GM18511 (cell line): ENCODE results near the gene AK2.
A peak's percentile ranks its signal among the peaks of the same experiment; 100 is the strongest.
"Not testable (repeated sequence)": the region's sequence is repeated elsewhere in the genome, so short reads cannot be mapped to it uniquely, and the experiment has no call there.

Source experiments
- ATAC-seq: cut with Tn5 transposase; IDR thresholded peaks from one replicate; pipeline ENCODE4 v1.9.1; 2021; ENCODE audit warnings: mild to moderate bottlenecking, moderate library complexity; ENCODE audit not compliant: unreplicated experiment

The AK2 gene

DNA sequence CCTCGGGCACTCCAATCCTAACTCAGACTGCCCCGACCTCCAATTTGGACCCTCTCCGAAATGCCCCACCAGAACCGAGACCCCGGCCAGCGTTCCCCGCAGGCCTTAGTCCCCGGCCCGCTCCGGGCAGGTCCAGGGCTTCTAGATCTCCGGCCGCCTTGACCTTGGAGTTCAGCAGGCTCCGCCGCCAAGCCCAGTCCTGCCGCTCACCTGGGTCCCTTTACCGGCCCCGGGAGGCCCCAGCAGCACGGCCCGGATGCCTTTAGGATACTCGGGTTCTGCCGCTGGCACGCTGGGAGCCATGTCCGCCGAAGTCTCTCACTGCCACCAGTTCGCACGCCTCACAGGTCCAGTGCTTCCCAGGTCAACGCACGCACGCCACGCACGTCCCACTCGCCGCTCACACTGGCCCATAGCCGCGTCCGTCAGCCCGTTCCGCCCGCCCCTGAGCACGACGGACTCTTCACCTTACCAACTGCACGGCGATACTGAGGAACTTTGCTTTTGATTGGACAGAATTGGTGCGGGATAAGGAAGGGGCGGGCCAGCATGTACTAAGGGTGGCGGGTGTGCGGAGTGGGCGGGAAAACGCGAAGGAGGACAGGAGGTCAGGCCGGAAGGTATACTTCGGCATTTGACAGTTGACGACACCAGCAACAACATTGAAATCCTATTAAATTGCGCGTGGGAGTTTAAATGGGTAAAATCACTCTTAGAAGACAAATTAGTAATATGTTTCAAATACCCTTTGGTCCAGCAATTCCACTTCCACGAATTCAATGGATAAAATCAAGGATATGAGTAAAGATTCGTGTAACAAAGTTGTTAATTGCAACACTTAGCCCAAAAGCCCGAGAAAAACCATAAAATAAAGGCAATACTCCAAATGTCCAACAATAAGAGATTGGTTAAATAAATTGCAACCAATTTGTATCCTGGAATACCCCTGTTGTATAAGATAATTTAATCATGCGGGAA lies at the start of gene AK2:
Gene AK2, minus strand, starts transcription at position 358 of the 978 bp plus-strand sequence. Its CDS starts 55 bp downstream, at position 303.
- peak; percentile 98 for ATAC-seq

DNA sequence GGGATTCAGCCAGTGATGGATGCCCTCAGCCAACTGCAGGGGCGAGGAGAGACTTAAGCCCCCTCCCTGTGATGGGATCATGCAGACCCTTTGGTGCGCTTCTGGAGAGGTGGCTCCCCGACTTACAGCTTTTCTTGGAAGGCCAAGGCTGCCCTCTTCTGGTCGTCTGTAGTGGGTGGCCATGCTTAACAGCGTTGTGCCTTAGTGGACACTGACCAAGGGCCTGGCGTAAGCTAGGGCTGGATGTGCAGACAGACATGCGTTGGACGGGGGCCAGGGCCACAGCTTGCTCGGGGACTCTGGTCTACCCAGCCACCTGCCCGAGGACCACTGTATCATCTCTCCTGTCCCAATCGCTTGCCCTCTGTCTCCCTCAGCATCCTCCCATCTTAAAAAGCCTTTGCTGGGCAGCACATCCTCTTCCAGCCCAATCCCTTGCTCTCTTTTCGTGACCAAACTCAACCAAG lies 49.7 kb upstream of the AK2 start:
- no peak for ATAC-seq

DNA sequence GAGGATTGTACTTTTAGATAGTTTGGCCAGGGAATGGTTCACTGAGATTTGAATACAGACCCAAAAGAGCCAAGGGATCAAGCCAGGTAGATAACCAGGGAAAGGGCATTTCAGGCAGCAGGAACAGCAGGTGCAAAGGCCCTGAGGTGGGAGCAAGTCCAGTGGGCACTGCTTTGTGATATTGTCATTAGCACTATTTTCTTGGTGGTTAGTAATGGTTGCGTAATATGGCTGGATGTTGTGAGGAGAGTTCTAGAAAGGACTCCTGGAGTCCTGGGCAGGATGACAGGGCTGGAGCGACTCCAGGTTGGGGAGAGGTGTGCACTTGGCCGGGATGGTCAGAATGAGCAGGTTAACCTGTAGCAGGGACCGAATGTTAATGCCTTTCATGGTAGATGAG lies 48.6 kb upstream of the AK2 start:
- no peak for ATAC-seq

DNA sequence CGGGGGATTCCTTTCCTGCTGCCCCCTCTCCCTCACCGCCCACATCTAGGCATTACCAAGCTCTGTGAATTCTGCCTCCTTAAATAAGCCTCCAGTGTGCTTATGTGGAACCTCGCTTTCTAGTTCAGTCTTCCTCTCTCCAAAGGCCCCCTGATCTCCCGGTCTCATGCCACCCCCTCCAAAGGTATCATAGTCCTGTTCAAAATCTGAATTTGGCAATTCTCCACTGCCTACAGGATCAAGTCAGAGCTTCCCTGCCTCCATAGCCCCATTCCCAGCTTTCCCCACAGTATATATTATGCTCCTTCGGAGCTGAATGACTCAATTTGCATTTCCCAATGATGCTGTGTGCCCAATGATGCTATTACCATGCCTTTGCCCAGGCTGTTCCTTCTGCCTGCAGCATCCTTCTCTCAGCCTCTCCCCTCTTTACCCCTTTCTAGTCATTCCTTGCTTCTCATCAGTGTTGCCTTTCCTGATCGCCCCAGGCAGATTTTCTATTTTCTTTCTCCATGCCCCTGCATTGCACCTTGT lies 46.0 kb upstream of the AK2 start:
- no peak for ATAC-seq

DNA sequence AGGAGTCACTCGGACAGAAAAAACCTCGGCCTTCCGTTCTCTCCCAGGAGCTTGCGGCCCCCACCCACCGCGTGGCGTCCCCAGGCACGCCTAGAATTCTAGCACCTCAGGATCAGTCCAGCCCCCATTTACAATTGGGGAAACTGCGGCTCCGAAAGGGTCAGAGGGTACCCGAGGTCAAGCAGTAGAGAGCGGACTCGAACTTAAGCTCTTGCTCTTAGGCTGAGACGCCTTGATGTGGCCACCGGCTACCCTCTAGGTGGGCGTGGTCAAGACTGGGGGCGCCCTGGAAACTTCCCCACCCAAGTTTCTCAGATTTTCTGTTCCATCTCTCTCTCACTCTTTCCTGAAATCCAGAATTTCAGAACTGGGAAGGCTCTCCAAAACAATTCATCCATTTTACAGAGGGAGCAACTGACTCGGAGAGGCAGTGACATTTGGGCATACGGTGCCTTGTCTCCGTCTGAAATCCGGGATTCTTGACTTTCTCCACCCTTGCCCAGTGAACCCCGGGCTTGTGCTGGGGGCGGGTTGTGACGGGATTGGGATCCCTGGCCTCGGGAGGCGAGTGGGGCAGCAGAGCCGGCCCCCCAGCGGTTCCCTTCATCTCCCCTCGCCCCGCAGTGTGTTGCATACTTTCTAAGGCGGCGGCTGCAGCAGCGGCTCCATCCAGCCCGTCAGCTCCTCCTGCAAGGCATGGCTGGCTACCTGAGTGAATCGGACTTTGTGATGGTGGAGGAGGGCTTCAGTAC lies 45.0 kb upstream of the AK2 start:
- no peak for ATAC-seq

DNA sequence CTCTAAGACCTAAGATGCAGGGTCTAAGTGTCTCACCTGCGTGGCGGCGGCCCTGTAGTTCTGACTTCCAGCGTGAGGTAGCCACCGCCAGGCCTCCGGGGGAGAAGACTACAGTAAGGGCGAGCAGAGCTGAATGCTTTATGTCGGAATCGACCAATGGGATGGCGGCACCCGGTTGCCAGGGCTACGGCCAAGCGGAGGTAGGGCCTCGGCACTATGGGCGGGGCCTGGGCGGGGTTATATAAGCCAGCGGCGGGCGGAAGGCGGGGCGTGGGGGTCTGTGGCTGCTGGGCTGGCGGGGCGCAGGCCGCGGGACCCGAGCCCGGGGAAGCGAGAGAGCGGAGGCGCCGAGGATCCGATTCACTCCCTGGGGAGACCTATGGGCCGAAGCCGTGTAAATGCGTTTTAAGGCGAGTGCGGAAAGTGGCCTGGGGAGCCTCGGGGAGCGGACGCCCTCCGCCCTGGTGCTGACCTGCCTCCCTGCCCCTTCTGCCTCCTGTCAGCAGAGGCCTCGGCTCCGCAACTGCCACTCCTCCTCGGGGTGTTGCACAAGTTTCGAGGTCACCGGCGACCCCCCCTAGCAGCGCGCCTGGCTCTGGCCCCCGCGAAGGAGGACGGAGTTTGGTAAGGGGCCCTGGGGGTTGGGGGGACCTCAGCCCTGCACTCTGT lies 44.3 kb upstream of the AK2 start, which contains the start of gene AZIN2:
Gene AZIN2, plus strand, starts transcription at position 269 of the 669 bp plus-strand sequence. CDS start 1,097 bp downstream, outside the sequence.
- ATAC-seq = peak; percentile 97

DNA sequence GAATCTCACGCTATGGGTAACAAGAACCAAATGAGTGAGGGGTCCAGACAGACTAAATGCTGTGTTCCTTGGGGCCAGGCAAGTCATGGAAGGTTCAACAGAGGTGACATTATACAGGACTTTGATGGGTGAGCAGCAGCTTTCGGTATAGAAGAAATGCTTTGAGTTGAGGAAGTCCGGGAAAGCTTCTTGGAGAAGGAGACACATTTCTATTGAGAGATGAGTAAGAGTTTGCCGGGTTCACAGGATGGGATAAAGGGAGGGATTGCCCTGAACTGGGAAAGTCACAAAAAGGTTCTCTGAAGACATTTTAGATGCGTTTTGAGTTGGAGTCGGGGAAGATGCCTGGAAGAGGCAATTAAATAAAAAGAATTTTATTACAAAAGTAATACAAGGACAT lies 43.7 kb upstream of the AK2 start:
- ATAC-seq = no peak

DNA sequence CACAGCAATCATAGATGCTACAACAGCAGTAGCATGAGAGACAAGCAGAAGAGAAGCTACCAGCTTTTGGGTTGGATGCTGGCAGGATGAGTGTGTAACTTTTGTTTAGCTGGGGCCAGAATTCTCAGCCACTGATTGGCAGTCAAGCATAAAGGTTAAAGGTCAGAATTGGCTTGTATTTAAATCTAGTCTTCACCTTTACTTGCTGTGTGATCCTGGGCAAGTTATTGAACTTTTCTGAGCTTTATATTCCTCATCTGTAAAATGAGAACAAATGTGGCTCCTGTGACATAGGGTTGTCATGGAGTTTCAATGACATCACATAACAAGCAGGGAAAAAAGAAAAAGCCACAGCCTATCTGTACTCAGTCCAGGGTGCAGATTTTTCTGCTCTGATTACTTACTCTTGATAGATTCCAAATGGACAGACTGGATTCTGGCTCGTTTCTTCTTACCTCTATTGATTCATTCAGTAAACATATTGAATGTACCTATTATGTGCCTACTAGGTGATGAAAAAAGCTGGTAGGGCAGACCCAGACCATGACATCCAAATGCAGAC lies 41.4 kb upstream of the AK2 start:
- ATAC-seq = no peak

DNA sequence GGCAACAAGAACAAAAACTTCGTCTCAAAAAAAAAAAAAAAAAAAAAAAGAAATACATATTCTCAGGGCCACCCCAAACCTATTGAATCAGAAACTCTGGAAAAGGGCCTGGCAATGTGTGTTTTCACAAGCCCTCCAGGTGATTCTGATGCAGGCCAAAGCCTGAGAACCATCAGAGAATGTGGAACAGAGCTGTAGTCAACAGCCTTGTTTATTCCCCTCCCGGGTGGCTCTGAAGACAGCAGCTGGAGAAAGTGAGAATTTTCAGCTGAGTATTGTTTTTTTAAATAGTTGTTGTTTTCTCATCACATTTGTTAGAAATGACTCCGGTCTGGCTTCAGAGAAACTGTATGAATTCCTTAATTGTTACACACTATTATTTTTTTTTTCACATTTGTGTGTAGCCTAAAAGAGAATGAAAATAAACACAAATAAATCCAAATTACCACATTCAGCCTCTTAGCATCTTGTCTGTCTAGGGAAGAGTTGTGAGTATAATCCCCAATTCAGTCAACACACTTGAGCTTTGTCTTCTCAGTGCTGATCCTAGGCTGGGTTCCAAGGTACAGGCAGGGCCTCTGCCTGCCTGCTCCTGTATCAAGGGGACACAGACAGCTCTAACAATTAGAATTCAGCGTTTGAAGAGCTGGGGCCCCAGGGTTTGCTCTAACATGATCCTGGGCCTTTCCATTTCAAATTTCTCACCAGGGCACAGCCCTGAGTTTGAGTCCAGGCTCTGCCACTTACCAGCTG lies 37.7 kb upstream of the AK2 start:
- no peak for ATAC-seq

DNA sequence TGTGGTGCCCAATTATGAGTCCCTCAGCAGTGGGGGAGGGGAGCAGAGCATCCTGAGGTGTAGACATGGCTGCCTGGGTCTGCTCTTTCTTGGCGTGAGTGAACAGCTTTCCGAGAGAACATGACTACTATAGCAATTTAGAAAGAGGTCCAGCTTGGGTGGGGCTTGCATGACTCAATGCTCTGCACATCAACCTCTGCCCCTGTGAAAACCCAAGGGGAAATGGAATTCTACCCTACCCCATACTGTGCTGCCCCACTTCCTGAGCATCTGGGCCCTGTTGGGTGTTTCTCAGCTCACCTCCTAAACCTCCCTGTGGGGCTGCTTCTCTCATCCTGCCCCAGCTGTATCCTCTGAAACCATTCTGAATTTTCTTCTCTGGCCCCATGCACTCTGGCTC lies 36.0 kb upstream of the AK2 start:
- ATAC-seq = no peak

DNA sequence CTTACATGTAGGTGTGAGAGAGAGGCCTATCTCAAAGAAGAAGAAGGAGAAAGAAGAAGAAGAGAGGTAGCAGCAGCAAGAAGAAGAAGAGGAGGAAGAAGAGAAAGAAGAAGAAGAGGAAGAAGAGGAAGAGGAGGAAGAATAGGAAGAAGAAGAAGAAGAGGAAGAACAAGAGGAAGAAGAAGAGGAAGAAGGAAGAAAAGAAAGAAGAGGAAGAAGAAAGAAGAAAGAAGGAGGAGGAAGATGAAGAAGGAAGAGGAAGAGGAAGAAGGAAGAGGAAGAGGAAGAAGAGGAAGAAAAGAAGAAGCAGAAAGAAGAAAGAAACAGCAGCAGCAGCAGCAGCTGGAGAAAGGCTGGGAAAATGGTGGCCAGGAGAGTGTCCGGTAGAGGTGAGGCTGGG lies 33.9 kb upstream of the AK2 start:
- ATAC-seq = no peak

DNA sequence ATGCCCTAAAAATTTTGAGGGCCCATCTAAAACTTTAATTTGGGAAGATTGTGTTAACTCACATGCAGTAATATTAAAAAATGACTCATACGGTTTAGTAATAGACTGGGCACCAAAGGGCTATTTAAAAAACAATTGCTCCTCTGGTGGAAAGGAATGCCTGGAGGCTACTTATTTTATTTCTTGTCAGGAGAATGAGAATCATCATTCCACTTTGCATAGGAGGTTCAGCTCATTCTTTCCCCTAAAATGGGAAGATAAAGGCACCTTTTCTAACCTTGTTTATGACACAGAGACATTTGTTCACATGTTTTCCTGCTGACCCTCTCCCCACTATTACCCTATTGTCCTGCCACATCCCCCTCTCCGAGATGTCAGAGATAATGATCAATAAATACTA lies 31.4 kb upstream of the AK2 start:
- ATAC-seq = not testable (repeated sequence)

DNA sequence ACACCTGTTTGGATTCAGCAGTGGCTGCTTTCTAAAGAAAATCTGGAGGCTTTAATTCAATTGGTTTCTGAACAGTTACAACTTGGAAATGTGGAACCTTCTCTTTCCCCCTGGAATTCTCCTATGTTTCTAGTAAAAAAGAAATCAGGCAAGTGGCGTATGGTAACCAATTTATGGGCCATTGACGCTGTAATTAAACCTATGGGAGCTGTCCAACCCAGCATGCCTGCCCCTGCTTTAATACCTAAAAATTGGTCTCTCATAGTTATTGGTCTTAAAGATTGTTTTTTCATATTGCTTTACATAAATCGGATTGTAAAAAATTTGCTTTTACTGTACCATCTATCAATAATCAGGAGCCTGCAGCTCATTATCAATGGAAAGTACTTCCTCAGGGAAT lies 29.8 kb upstream of the AK2 start:
- not testable (repeated sequence) for ATAC-seq

DNA sequence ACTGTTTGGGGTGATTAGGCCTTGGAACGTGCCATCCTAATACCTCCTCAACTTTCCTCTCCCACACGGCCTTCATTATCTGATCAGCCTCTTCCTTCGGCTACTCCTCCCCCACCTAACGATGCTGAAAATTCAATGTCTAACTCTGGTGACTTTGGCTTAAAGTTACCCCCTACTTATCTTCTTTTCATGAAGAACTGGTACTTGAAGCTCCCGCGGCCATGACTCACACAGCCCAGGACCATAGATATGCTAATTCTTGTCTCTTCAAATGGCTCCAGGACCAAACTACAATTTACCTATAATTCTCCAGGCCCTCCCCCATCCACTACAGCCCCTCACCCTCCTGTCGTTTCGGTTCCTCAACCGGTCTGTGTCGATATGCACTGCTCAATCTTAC lies 28.6 kb upstream of the AK2 start:
- ATAC-seq = no peak

DNA sequence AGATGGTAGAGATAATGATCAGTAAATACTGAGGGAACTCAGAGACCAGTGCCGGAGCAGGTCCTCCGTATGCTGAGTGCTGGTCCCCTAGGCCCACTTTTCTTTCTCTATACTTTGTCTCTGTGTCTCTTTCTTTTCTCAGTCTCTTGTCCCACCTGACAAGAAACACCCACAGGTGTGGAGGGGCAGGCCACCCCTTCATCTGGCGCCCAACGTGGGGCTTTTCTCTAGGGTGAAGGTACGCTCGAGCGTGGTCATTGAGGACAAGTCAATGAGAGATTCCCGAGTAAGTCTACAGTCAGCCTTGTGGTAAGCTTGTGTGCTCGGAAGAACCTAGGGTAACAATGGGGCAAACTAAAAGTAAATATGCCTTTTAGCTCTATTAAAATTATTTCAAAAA lies 27.6 kb upstream of the AK2 start:
- not testable (repeated sequence) for ATAC-seq

DNA sequence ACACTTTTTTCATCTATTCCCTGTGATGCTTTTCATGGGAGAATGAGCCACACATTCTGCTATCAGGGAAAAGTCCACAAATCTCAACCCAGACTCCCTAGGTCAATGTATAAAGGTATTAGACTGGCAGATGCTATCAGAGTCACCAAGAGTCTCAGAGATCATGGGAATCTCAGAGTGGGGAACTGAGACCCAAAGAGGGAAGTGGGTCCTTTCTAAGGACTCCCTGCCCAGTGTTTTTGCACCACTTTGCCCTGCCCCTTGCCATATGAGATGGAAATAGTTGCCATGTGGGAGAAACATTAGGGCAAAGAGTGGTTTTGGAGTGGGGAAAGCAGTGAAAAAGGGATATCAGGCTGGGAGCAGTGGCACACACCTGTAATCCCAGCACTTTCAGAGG lies 25.2 kb upstream of the AK2 start:
- ATAC-seq = no peak

DNA sequence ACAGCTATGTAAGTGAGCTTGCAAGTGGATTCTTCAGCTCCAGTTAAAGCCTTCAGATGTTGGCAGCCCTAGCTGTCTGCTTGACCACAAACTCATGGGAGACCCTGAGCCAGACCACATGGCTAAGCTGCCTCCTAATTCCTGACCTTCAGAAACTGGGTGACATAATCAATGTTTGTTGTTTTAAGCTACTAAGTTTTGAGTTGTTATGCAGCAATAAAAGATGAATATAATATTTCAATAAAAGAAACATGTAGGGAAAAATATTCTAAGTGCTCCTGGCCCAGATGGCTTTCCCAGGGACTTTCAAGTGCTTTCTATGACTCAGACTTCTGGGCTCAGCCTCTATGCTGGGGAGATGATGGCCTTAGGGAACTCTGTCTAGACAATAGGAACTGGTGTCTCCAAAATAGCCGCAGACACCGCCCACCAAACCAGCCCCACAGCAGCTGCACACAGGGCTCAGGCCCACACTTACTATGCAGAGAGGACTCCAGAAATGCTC lies 23.9 kb upstream of the AK2 start:
- no peak for ATAC-seq

DNA sequence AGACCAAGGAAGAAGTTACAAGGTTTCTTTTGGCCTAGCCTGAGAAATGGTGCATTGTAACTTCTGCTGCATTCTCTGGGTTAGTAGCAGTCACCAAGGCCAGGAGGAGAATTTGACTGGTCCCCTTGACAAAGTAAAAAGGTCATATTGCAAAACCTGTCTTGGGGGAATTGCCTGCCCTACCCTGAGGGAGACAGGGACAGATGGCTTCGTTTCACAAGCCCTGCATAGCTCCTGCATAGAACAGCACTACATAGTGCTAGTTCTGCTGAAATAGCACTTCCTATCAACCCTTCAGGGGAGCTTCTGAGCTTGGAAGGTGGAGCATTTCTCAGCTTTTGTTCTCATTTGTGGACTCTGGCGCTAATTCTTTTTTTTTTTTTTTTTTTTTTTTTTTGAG lies 20.4 kb upstream of the AK2 start:
- no peak for ATAC-seq

DNA sequence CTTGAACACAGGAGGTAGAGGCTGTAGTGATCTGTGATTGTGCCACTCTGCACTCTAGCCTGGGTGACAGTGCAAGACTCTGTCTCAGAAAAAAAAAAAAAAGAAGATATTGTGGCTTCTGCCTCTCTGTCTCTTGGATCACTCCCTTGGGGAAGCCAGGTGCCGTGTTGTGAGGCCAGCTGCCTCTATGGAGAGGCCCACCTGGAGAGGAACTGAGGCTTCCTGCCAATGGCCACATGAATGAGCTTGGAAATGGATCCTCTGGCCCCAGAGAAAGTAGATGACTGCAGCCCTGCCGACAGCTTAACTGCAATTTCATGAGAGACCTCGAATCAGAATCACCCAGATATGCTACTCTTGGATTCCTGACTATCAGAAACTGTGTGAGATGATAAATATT lies 19.7 kb upstream of the AK2 start:
- no peak for ATAC-seq
